Hippocampal formation (tissue), 2 donors: Measurements from ENCODE around the gene MEG3.

ENCODE experiments used
- DNase-seq, 2 donors: peaks; one replicate each; lab custom pipeline; 2025; lab: John Stamatoyannopoulos, UW

Gene MEG3

GRCh38 chr14:100864960-100865681 lies 39.2 kb downstream of the MEG3 start:
- no peak for DNase-seq

GRCh38 chr14:100865682-100866591 lies 40.0 kb downstream of the MEG3 start:
- no peak for DNase-seq

- DNase-seq: no peak
Measured at GRCh38 chr14:100866666-100867630, 41.0 kb downstream of the MEG3 start.

GRCh38 chr14:100867631-100868315 lies 41.9 kb downstream of the MEG3 start:
- DNase-seq: no peak

GRCh38 chr14:100868621-100869370 lies 42.9 kb downstream of the MEG3 start:
- DNase-seq: no peak

- DNase-seq: no peak
Measured at GRCh38 chr14:100871234-100872186, 45.6 kb downstream of the MEG3 start.

- no peak for DNase-seq
Measured at GRCh38 chr14:100872259-100873095, 46.6 kb downstream of the MEG3 start.

GRCh38 chr14:100873096-100873482 lies 47.2 kb downstream of the MEG3 start:
- no peak for DNase-seq

- DNase-seq: no peak
Measured at GRCh38 chr14:100874051-100874410, 48.1 kb downstream of the MEG3 start.

- no peak for DNase-seq
Measured at GRCh38 chr14:100874411-100875091, 48.6 kb downstream of the MEG3 start.

GRCh38 chr14:100875126-100875525 lies 49.2 kb downstream of the MEG3 start:
- DNase-seq: no peak

- DNase-seq: no peak
Measured at GRCh38 chr14:100875861-100876590, 50.1 kb downstream of the MEG3 start.

- no peak for DNase-seq
Measured at GRCh38 chr14:100878271-100879146, 52.6 kb downstream of the MEG3 start.

- no peak for DNase-seq
Measured at GRCh38 chr14:100879194-100879593, 53.3 kb downstream of the MEG3 start.

GRCh38 chr14:100879782-100880181 lies 53.9 kb downstream of the MEG3 start:
- no peak for DNase-seq
